WTC11 (cell line): ENCODE data around the gene SVOPL.

Source experiments
- ETV6 ChIP-seq: sonication (generic); formaldehyde crosslinking; IDR thresholded peaks from 2 replicates; pipeline ENCODE4 v1.8.1; 2022; ENCODE audit warnings: mild to moderate bottlenecking, missing genetic modification reagents
- NR2C2 ChIP-seq: sonication (generic); formaldehyde crosslinking; IDR thresholded peaks from 2 replicates; pipeline ENCODE4 v1.8.0; 2022; ENCODE audit warnings: mild to moderate bottlenecking, missing genetic modification reagents
- RELA ChIP-seq: sonication (generic); formaldehyde crosslinking; IDR thresholded peaks from 2 replicates; pipeline ENCODE4 v1.8.1; 2022; ENCODE audit warnings: missing genetic modification reagents, mild to moderate bottlenecking, borderline replicate concordance
- SOX15 ChIP-seq: fragments of 250-450 bp; sonication (Bioruptor Pico); IDR thresholded peaks from 2 replicates; pipeline ENCODE4 v1.9.0; 2021; ENCODE audit warnings: mild to moderate bottlenecking
- TF ChIP-seq, protein P1 (sequence below): sonication (generic); formaldehyde crosslinking; IDR thresholded peaks from 2 replicates; pipeline ENCODE4 v1.8.1; 2022; ENCODE audit warnings: low read depth, mild to moderate bottlenecking, moderate library complexity, missing genetic modification reagents, borderline replicate concordance
- TF ChIP-seq, protein P2 (sequence below): fragments of 200-600 bp; IDR thresholded peaks from 2 replicates; pipeline ENCODE4 v1.8.0; 2022; ENCODE audit warnings: antibody characterized with exemption
- TF ChIP-seq, protein P3 (sequence below): sonication (generic); formaldehyde crosslinking; IDR thresholded peaks from 2 replicates; pipeline ENCODE4 v1.8.1; 2022; ENCODE audit warnings: missing genetic modification reagents, borderline replicate concordance
- TF ChIP-seq, protein P4 (sequence below): sonication (generic); formaldehyde crosslinking; IDR thresholded peaks from 2 replicates; pipeline ENCODE4 v1.8.1; 2022; ENCODE audit warnings: low read depth, missing genetic modification reagents, borderline replicate concordance
- TF ChIP-seq, protein P5 (sequence below): sonication (generic); formaldehyde crosslinking; IDR thresholded peaks from 2 replicates; pipeline ENCODE4 v1.8.1; 2022; ENCODE audit warnings: mild to moderate bottlenecking, missing genetic modification reagents, moderate library complexity, borderline replicate concordance

DNA sequence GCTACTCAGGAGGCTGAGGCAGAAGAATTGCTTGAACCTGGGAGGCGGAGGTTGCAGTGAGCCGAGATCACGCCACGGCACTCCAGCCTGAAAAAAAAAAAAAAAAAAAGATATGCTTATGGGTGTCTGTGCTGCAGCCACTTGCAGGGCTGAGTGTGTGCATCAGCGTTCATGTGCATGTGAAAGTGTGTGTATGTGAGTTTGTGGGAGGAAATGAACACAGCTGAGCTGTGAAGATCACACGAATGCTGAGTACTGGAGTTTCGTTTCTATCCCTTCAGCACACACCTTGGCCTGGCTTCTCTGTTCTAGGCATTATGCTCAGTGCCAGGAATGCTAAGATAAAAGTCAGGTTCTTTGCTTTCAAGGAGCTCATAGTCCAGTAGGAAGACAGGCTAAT lies 12.0 kb upstream of the SVOPL start:
- TF ChIP-seq, protein P1, sequence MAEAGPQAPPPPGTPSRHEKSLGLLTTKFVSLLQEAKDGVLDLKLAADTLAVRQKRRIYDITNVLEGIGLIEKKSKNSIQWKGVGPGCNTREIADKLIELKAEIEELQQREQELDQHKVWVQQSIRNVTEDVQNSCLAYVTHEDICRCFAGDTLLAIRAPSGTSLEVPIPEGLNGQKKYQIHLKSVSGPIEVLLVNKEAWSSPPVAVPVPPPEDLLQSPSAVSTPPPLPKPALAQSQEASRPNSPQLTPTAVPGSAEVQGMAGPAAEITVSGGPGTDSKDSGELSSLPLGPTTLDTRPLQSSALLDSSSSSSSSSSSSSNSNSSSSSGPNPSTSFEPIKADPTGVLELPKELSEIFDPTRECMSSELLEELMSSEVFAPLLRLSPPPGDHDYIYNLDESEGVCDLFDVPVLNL, result no peak
- TF ChIP-seq, protein P2, sequence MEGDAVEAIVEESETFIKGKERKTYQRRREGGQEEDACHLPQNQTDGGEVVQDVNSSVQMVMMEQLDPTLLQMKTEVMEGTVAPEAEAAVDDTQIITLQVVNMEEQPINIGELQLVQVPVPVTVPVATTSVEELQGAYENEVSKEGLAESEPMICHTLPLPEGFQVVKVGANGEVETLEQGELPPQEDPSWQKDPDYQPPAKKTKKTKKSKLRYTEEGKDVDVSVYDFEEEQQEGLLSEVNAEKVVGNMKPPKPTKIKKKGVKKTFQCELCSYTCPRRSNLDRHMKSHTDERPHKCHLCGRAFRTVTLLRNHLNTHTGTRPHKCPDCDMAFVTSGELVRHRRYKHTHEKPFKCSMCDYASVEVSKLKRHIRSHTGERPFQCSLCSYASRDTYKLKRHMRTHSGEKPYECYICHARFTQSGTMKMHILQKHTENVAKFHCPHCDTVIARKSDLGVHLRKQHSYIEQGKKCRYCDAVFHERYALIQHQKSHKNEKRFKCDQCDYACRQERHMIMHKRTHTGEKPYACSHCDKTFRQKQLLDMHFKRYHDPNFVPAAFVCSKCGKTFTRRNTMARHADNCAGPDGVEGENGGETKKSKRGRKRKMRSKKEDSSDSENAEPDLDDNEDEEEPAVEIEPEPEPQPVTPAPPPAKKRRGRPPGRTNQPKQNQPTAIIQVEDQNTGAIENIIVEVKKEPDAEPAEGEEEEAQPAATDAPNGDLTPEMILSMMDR, result no peak
- TF ChIP-seq ETV6 (no peak), RELA (CRISPR knock-in tag) (no peak), SOX15 (no peak), NR2C2 (no peak)
- TF ChIP-seq, protein P3, sequence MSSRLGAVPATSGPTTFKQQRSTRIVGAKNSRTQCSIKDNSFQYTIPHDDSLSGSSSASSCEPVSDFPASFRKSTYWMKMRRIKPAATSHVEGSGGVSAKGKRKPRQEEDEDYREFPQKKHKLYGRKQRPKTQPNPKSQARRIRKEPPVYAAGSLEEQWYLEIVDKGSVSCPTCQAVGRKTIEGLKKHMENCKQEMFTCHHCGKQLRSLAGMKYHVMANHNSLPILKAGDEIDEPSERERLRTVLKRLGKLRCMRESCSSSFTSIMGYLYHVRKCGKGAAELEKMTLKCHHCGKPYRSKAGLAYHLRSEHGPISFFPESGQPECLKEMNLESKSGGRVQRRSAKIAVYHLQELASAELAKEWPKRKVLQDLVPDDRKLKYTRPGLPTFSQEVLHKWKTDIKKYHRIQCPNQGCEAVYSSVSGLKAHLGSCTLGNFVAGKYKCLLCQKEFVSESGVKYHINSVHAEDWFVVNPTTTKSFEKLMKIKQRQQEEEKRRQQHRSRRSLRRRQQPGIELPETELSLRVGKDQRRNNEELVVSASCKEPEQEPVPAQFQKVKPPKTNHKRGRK (CRISPR knock-in tag), result no peak
- TF ChIP-seq, protein P4, sequence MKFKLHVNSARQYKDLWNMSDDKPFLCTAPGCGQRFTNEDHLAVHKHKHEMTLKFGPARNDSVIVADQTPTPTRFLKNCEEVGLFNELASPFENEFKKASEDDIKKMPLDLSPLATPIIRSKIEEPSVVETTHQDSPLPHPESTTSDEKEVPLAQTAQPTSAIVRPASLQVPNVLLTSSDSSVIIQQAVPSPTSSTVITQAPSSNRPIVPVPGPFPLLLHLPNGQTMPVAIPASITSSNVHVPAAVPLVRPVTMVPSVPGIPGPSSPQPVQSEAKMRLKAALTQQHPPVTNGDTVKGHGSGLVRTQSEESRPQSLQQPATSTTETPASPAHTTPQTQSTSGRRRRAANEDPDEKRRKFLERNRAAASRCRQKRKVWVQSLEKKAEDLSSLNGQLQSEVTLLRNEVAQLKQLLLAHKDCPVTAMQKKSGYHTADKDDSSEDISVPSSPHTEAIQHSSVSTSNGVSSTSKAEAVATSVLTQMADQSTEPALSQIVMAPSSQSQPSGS (CRISPR knock-in tag), result no peak
- TF ChIP-seq, protein P5, sequence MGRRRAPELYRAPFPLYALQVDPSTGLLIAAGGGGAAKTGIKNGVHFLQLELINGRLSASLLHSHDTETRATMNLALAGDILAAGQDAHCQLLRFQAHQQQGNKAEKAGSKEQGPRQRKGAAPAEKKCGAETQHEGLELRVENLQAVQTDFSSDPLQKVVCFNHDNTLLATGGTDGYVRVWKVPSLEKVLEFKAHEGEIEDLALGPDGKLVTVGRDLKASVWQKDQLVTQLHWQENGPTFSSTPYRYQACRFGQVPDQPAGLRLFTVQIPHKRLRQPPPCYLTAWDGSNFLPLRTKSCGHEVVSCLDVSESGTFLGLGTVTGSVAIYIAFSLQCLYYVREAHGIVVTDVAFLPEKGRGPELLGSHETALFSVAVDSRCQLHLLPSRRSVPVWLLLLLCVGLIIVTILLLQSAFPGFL, result no peak
